HCT116 (cell line): ENCODE data around the gene LAD1. TPM values are rescaled to one million over a fixed set of nuclear protein-coding genes. Genes with fewer than 3 reads are reported as not detected.

Experiments
- ATAC-seq: fragments of 200-7000 bp; cut with Tn5 transposase; 2 replicates; pipeline ENCODE4 v1.9.1; 2020; ENCODE audit warnings: mild to moderate bottlenecking, moderate library complexity
- BruUV-seq: library from RNA; stranded (reverse); fragments of 400-500 nt; replicated peaks from 2 replicates; lab custom pipeline; 2021; lab: Mats Ljungman, UMichigan
- CTCF ChIA-PET: fragments of 300-600 bp; sonication (Branson Sonifier 250); formaldehyde crosslinking; loops from one replicate; lab custom pipeline; 2021; ENCODE audit warnings: antibody characterized with exemption; lab: Charles Lee
- POLR2A ChIA-PET: fragments of 300-600, 350-600 bp; sonication (Branson Sonifier 250); formaldehyde crosslinking; loops from one replicate; lab custom pipeline; 2021; ENCODE audit warnings: antibody characterized with exemption; lab: Charles Lee
- RAD21 ChIA-PET, 2 experiments: fragments of 300-600 bp; sonication (Branson Sonifier 250); formaldehyde crosslinking; loops; one replicate each; lab custom pipeline; 2023; ENCODE audit warnings: low total read pairs in 2 of 2; ENCODE audit not compliant: uncharacterized antibody in 2 of 2, unreplicated experiment in 2 of 2, low non-redundant PET in 1 of 2; lab: Charles Lee
- DNase-seq: peaks from one replicate; pipeline ENCODE4 v3.0.0-alpha.2; 2010; ENCODE audit warnings: low read depth, low spot score
- H2AFZ ChIP-seq: fragments of 200-600 bp; shearing (Covaris generic), sonication (generic); 2 replicates; pipeline ENCODE4 v1.6.1; 2017; ENCODE audit warnings: low read depth, mixed run types, mixed read lengths, antibody characterized with exemption, low read length; ENCODE audit not compliant: poor library complexity, severe bottlenecking
- H3K27ac ChIP-seq: 2 replicates; pipeline ENCODE4 v1.5.1; 2012; ENCODE audit warnings: low read depth, low read length
- H3K27me3 ChIP-seq: fragments of 200-600 bp; sonication (generic); 2 replicates; pipeline ENCODE4 v1.6.1; 2016; ENCODE audit warnings: mixed run types, low read length, mixed read lengths; ENCODE audit not compliant: insufficient read depth
- H3K36me3 ChIP-seq, 2 experiments: fragments of 200-500 bp in 1 of 2; fragments of 200-600 bp in 1 of 2; sonication (Bioruptor generic) in 1 of 2; sonication (generic) in 1 of 2; 2 replicates each; pipeline versions ENCODE4 v1.5.1 to v1.6.1; 2014 to 2016; ENCODE audit warnings: low read length in 2 of 2, inconsistent platforms in 1 of 2, mixed read lengths in 1 of 2, mixed run types in 1 of 2; ENCODE audit not compliant: insufficient read depth in 2 of 2, control insufficient read depth in 1 of 2
- H3K4me1 ChIP-seq, 2 experiments: fragments of 200-600 bp in 1 of 2; sonication (generic) in 1 of 2; 2 replicates each; pipeline versions ENCODE4 v1.5.1 to v1.6.1; 2012 to 2017; ENCODE audit warnings: low read length in 2 of 2, inconsistent platforms in 1 of 2, mild to moderate bottlenecking in 1 of 2, mixed read lengths in 1 of 2, mixed run types in 1 of 2, moderate library complexity in 1 of 2; ENCODE audit not compliant: insufficient read depth in 2 of 2, control insufficient read depth in 1 of 2
- H3K4me2 ChIP-seq: fragments of 200-600 bp; sonication (generic); 2 replicates; pipeline ENCODE4 v1.6.1; 2017; ENCODE audit warnings: mixed run types, low read length, mixed read lengths
- H3K4me3 ChIP-seq, 2 experiments: fragments of 200-600 bp in 1 of 2; sonication (generic) in 1 of 2; replicated peaks in 1 of 2; 2 replicates each; pipeline ENCODE4 v1.5.1; 2011 to 2016; ENCODE audit warnings: low read length in 2 of 2, control low read depth in 1 of 2, low read depth in 1 of 2, mild to moderate bottlenecking in 1 of 2, mixed read lengths in 1 of 2, mixed run types in 1 of 2
- H3K79me2 ChIP-seq: fragments of 200-600 bp; sonication (generic); 2 replicates; pipeline ENCODE4 v1.6.1; 2017; ENCODE audit warnings: mild to moderate bottlenecking, mixed run types, low read length, moderate library complexity, mixed read lengths; ENCODE audit not compliant: insufficient read depth
- H3K9ac ChIP-seq: fragments of 200-600 bp; sonication (generic); 2 replicates; pipeline ENCODE4 v1.6.1; 2016; ENCODE audit warnings: low read length, mixed read lengths
- H3K9me2 ChIP-seq: fragments of 200-600 bp; sonication (generic), shearing (Covaris generic); 2 replicates; pipeline ENCODE4 v1.6.1; 2017; ENCODE audit warnings: mixed run types, mild to moderate bottlenecking, moderate library complexity; ENCODE audit not compliant: insufficient read depth
- H3K9me3 ChIP-seq, 2 experiments: fragments of 200-500 bp in 1 of 2; fragments of 200-600 bp in 1 of 2; sonication (Bioruptor generic) in 1 of 2; sonication (generic) in 1 of 2; 2 replicates each; pipeline ENCODE4 v1.6.1; 2014 to 2017; ENCODE audit warnings: low read length in 2 of 2, mixed read lengths in 2 of 2, inconsistent platforms in 1 of 2, low read depth in 1 of 2, mild to moderate bottlenecking in 1 of 2, mixed run types in 1 of 2, moderate library complexity in 1 of 2; ENCODE audit not compliant: control insufficient read depth in 1 of 2, insufficient read depth in 1 of 2
- H4K20me1 ChIP-seq: fragments of 200-600 bp; sonication (generic), shearing (Covaris generic); 2 replicates; pipeline ENCODE4 v1.6.1; 2017; ENCODE audit warnings: mixed run types, mild to moderate bottlenecking, moderate library complexity; ENCODE audit not compliant: insufficient read depth
- ATF3 ChIP-seq: IDR thresholded peaks from 2 replicates; pipeline ENCODE4 v1.6.1; 2012
- CEBPB ChIP-seq: IDR thresholded peaks from 2 replicates; pipeline ENCODE4 v1.6.1; 2012; ENCODE audit warnings: low read depth
- CTCF ChIP-seq, 3 experiments: fragments of 200-600 bp in 1 of 3; sonication (generic) in 1 of 3; IDR thresholded peaks in 2 of 3; conservative IDR thresholded peaks in 1 of 3; 2 replicates each; pipeline ENCODE4 v1.5.1; 2012 to 2017; ENCODE audit warnings: low read depth in 2 of 3, low read length in 2 of 3, antibody characterized with exemption in 1 of 3, borderline replicate concordance in 1 of 3, control low read depth in 1 of 3, mild to moderate bottlenecking in 1 of 3, mixed read lengths in 1 of 3, mixed run types in 1 of 3, moderate library complexity in 1 of 3; ENCODE audit not compliant: insufficient read depth in 1 of 3
- RAD21 ChIP-seq: IDR thresholded peaks from 2 replicates; pipeline ENCODE4 v1.6.1; 2012; ENCODE audit warnings: low read depth, mild to moderate bottlenecking
- SIN3A ChIP-seq: IDR thresholded peaks from 2 replicates; pipeline ENCODE4 v1.6.1; 2012; ENCODE audit warnings: low read depth
- SRF ChIP-seq: IDR thresholded peaks from 2 replicates; pipeline ENCODE4 v1.6.1; 2012; ENCODE audit warnings: low read depth
- ZBTB33 ChIP-seq: IDR thresholded peaks from 2 replicates; pipeline ENCODE4 v1.6.1; 2011; ENCODE audit warnings: mild to moderate bottlenecking, low read length, moderate library complexity; ENCODE audit not compliant: insufficient replicate concordance; ENCODE audit errors: extremely low read depth
- intact Hi-C: fragments of 100-400 bp; cut with micrococcal nuclease; formaldehyde crosslinking; loops from 2 replicates; pipeline ENCODE4 v1.10.0; 2022
- total RNA-seq: library from RNA; stranded (reverse); gene quantifications from one replicate; pipeline ENCODE4 v1.2.1, GENCODE V29; 2021; ENCODE audit not compliant: unreplicated experiment

Gene LAD1
- total RNA-seq, 1 experiment from 2014 or later: 56.1 TPM

DNA sequence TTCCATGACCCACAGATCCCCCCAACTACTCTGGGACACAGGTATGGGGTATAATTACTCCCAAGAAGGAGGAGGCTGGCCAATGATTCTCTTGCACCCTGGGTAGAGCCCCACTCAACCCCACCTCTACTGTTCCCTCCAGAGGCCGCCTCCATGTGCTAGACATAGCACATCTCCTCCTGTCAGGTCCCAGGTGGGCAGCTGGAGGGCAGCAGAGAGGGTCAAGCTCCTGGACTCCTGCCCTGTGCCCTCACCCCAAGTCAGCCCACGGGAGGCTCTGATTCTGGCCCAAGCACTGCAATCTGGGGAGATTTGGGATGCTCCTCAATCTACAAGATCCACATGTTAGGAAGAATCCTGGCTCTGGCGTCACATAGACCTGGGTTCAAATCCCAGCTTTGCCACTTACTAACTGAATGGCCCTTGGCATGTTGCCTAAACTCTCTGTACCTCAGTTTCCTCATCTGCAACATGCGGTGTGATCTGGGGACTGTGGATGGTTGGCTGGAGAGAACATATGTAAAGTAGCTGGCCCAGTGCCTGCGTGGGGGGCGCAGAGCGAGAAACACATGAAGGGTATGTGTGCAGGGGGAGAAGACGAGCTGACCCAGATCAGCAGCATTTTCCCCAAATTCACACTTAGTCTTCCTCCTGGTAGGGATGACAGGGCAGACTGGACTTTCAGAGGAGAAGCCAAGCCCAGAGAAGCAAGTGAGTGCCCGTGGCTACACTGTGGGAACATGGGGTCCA, 44.8 kb downstream of the LAD1 start:
- no peaks in the 10 kb centered on the region for H3K79me2 ChIP-seq

More for the DNA sequence above, 44.8 kb downstream of the LAD1 start:
- ATAC-seq: no peak
- intact Hi-C loops: no loop called here
- Histone ChIP-seq H4K20me1 (no peaks in the 10 kb centered on the region), H3K27me3 (peaks cover 12% of the 10 kb centered on the region; the same call in 1 of the 2 replicates), H3K9me2 (no peaks in the 10 kb centered on the region), H3K4me1 (no peaks in the 10 kb centered on the region; a peak in 1 of 4 replicates), H3K36me3 (no peaks in the 10 kb centered on the region), H3K4me3 (no peak overlapping the region), H2AFZ (no peak overlapping the region), H3K9me3 (no peaks in the 10 kb centered on the region), H3K27ac (no peak overlapping the region), H3K4me2 (no peak overlapping the region), H3K9ac (no peak overlapping the region)
- no TSS peak for BruUV-seq
- POLR2A ChIA-PET: no interaction called here
- RAD21 ChIA-PET: no interaction called here
- CTCF ChIA-PET: no interaction called here
- no peak for DNase-seq
- TF ChIP-seq ZBTB33: no peak
- no peak for TF ChIP-seq CEBPB
- TF ChIP-seq ATF3: no peak
- TF ChIP-seq SRF: no peak
- TF ChIP-seq RAD21: no peak
- no peak for TF ChIP-seq SIN3A
- no peak for TF ChIP-seq CTCF (IDR thresholded peaks at IDR 0.05 in 2 of 3, conservative IDR thresholded peaks at IDR 0.05 in 1 of 3; ENCODE audit: borderline replicate concordance in 1 of 3, insufficient read depth in 1 of 3, low read depth in 2 of 3, low read length in 2 of 3)
